ENCODE measurements around the gene MDH2.
"Not testable (repeated sequence)": the region's sequence is repeated elsewhere in the genome, so short reads cannot be mapped to it uniquely, and the experiment has no call there.

The MDH2 gene

DNA sequence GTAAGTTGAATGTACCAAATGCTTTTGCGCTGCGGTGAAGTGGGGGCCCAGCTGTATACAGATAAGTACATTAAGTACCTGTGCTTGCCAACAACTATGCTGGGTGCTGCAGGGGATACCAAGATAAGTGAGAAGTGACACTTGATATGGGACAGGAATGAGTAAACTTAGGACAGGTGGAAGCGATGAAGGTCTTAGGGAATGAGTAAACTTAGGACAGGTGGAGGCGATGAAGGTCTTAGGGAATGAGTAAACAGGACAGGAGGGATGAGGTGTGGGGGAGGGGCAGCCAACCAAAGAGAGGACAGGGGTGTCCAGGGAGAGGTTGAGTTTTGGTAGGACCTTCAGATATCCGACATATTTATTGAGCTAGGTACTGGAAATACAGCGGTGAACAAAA, 1.4 kb downstream of the MDH2 start:
- DNase-seq = no peak

DNA sequence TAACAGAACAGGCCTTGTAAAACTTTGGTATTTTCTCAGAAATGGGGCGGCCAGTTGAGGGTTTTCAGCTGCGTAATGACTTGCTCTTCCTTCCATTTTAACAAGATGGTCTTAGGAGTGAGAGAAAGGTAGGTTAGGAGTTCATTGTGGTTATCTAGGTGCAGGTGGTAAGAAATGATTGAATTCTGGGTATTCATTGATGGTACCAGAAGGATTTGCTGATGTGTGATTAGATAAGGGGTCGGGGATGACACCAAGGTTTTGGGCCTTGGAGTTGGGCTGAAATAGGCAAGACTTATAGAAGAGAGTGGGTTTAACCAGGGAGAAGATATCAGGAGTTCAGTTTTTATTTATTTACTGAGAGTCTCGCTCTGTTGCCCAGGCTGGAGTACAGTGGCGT, 2.6 kb downstream of the MDH2 start:
- no peak for DNase-seq

GRCh38 chr7:76051840-76052239, 3.9 kb downstream of the MDH2 start:
- no peak for DNase-seq

DNA sequence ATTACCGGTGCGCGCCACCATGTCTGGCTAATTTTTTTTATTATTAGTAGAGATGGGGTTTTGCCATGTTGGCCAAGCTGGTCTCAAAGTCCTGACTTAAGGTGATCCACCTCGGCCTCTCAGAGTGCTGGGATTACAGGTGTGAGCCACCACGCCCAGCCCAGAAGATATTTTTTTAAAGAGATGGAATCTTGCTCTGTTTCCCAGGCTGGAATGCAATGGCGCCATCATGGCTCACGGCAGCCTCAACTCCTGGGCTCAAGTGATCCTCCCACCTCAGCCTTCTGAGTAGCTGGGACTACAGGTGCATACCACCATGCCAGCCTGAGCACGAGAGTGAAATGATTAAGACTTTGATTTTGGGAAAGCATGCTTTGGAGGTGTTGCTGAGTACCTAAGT, 4.8 kb downstream of the MDH2 start:
- not testable (repeated sequence) for DNase-seq

DNA sequence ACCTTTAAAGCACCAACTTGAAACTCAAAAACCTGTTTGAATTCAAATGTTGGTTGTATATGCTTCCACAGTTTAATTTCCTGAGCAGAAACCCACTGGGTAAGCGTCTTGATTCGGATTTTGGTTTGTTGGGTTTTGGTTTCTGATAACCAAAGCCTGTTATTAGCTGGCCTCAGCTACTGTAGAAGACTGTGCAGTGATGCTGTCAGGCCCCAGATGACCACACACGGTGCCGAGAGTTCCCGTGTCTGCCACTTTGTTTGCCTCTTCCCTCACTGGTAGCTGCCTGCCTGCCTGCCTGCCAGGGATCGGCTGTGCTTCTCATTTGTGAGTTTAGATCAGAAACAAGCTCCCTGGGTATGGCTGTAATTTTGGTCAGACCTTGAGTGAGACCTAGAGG, 5.6 kb downstream of the MDH2 start:
- no peak for DNase-seq

GRCh38 chr7:76054123-76055120, 6.5 kb downstream of the MDH2 start:
- DNase-seq = no peak

DNA sequence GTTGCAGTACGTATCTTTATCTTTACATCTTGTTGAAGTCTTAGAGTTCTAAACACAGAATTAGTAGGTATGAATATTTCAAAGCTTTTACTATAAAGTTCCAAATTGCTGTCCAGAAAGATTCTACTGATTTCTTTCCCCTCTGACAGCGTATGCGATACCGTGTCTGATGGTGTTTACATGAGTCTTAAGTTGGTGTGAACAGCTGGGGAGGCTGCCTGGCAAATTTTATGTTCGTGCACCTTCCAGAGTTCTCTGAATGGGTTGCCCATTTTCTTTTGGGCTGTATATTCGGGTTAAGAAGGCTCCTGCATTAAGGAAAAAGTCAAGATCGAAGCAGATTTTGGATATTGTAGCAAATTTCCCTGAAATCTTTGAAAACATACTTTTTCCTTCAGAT, 8.3 kb downstream of the MDH2 start:
- DNase-seq = no peak

DNA sequence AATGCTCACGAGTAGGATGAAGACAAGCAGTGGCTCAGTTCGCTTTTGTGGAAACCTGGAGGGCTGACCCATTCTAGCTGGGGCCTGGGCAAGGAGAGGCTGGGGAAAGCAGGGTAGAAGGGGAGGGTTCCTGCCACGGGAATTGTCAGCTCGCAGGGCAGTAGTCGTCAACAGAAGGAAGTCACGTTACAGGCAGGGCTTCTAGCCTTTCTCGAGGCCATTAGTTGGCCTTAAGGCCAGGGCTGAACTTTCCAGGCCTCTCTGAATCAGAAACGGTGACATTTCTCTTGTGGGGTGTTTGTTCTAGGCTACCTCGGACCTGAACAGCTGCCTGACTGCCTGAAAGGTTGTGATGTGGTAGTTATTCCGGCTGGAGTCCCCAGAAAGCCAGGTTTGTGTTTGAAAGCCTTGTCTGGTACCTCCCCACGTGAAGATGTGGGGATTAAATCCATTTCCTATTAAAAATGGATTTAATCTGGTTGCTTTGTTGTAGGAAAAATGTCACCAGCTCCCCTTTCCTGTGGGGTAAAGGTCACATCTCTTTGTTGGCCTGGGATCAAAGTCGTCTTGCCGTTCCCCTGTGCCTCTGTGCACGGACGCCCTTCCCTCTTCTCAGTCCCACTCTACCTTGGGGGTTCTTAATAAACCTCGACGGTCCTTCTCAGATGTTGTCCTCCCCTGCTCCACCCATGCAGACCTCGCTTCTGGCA, 9.4 kb downstream of the MDH2 start:
- no peak for DNase-seq

GRCh38 chr7:76057813-76058145, 9.9 kb downstream of the MDH2 start:
- no peak for DNase-seq

- not testable (repeated sequence) for DNase-seq
Observed at GRCh38 chr7:76058745-76059144, 10.8 kb downstream of the MDH2 start.

DNA sequence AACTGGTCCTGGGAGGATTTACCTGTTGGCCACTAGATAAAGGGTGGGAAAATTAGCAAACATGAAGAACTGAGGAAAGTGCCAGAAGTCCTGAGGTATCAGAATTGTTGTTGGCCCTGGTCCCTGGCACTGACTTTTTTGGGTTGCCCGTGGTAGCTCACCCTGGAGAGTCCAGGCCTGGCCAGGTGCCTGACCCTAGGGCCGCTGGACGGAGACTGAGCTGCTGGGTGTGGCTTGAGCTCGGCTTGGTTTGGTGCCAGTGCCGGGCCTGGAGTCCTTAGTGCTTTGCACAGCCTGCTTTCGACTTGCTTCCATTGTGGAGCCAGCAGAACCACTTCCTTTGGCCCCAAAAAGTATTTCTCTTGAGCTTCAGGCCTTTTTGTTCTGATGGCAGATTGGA, 12.9 kb downstream of the MDH2 start:
- no peak for DNase-seq

DNA sequence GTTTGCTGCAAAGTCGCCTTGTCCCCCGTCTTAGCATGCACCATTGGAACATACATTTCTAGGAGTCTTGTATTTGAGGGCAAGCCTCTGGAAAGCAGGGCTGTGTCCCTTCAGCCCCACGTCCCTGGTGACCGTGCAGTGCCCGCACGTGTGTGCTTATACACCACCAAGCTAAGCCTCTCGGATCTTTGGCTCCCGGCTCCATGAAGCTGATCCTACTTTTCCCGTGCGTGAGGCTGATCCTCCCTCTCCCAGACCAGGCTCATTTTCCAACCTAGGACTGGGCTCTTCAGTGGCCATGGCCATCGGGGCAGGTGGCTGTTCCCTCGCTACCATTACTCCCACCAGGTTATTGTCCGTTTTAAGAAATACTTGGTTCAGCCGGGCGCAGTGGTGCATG, 14.3 kb downstream of the MDH2 start:
- no peak for DNase-seq

DNA sequence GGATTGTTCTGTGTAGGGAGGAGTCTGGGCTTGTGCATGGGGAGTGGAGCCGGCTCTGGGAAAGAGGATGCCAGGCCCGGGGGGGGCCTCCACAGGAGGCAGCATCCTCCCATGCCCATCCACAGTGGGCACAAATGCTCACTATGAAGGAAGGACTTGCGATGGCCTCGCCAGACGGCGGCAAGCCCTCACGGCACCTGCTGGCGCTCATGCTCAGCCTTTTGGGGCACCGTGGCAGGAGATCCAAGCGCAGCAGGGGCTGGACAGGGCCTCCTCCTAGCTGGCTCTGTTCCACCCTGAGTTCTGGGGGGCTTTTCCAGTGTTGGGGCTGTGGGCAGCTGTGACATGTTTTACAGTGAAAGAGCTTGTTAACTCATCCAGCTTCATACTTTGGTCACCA, 15.2 kb downstream of the MDH2 start:
- DNase-seq = no peak

DNA sequence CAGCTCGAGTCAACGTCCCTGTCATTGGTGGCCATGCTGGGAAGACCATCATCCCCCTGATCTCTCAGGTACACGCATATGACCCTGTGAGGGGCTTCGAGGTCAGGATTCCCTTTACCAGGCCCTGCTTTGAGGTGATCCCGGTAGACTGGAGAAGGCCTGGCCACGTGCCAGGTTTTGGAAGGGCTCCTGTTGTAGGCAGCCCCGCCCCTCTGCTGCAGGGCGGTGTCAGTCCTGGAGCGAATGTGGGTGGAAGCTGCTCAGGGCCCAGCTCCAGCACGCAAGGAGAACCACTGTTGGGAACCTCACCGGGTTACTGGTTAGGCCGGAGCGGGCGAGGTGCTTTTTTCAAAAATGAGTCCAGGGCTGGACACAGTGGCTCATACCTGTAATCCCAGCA, 15.6 kb downstream of the MDH2 start:
- DNase-seq = no peak

DNA sequence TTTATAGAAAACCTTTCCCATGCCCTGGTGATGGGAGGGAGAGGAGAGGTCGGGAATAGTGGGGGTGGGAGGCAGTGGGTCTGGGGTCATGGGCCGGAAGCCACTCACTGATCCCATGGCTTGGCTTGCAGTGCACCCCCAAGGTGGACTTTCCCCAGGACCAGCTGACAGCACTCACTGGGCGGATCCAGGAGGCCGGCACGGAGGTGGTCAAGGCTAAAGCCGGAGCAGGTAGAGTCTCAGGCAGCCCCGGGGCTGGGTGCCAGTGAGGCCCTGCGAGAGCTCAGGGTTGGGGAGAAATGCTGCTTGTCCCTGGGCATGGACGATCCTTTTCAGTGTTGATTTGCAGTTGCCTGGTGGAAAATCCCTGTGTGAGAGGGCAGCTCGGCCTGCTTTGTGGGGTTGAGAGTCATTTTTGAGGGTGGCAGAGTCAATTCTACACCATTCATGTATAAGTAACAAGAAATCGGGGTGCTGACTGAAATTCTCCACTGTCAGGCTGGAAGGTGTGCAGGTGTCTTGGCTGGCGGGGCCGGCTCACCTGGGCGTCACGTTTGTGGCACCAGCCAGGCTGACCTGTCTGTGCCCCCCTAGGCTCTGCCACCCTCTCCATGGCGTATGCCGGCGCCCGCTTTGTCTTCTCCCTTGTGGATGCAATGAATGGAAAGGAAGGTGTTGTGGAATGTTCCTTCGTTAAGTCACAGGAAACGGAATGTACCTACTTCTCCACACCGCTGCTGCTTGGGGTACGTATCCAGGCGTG, 16.5 kb downstream of the MDH2 start:
- DNase-seq = no peak

GRCh38 chr7:76065016-76065612, 17.2 kb downstream of the MDH2 start:
- peak; percentile 32 to 50 for DNase-seq

- no peak for DNase-seq
Observed at GRCh38 chr7:76066716-76067503, 19.0 kb downstream of the MDH2 start.

DNA sequence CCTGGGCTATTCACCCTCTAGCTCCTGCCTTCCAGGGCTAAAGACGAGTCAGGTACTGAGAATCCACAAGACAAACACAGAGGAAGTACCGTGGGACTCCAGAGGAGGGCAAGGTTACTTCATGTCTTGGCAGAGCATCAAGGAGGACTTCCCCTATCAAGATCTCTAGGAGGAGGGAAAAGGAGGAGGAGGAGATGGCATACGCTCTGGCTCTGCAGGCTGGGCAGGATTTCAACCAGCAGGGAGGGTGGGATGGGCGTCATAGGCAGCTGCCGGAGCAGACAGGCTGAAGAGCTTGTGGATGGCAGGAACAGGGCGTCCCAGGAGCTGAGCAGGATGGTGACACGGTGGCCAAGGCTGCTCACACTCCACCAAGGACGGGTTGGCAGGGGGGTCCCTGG, 21.3 kb downstream of the MDH2 start:
- no peak for DNase-seq

- DNase-seq = no peak
Observed at GRCh38 chr7:76071316-76072242, 23.7 kb downstream of the MDH2 start.

DNA sequence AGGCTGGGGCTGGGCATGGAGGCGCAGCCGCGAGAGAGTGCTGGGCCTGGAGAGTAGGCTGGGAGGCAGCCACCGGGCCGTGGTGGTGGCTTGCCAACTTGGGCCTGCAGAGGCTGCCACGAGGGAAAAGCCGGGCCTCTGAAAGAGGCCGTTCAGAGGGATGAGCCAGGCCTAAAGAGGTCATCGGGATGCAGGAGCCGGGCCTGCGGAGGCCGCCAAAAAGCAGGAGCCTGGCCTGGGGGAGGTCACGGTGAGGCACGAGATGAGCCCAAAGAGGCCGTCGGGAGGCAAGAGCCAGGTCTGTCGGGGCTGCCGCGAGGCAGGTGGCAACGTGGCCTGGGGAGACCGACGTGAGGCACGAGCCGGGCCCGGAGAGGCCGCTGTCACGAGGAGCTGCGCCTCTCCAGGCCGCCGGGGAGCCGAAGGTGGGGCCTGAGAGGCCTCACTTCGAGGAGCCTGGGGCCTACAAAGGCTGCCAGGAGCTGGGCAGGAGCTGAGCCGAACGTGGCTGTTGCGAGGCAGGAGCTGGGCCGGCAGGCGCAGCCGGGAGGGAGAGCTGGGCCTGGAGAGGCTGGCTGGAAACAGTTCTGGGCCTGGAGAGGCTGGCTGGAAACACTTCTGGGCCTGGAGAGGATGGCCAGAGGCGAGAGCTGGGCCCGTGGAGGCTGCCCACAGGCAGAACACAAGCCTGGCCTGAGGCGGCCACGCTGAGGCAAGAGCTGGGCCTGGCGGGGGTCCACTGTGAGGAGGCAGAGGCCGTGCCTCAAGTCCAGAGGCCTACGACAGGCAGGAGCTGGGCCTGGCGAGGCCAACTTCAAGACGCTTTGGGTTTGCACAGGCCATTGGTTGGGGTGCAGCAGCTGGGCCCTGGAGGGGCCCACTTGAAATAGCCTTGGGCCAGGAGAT, 24.6 kb downstream of the MDH2 start:
- DNase-seq = no peak
